HG03558 (cell line): ENCODE measurements around the gene UACA.
"Not testable (repeated sequence)": the region's sequence is repeated elsewhere in the genome, so short reads cannot be mapped to it uniquely, and the experiment has no call there.

Experiments
- ATAC-seq: cut with Tn5 transposase; IDR thresholded peaks from one replicate; pipeline ENCODE4 v1.9.1; 2021; ENCODE audit warnings: moderate number of reproducible peaks; ENCODE audit not compliant: unreplicated experiment; ENCODE audit errors: extremely low read depth

Gene UACA

DNA sequence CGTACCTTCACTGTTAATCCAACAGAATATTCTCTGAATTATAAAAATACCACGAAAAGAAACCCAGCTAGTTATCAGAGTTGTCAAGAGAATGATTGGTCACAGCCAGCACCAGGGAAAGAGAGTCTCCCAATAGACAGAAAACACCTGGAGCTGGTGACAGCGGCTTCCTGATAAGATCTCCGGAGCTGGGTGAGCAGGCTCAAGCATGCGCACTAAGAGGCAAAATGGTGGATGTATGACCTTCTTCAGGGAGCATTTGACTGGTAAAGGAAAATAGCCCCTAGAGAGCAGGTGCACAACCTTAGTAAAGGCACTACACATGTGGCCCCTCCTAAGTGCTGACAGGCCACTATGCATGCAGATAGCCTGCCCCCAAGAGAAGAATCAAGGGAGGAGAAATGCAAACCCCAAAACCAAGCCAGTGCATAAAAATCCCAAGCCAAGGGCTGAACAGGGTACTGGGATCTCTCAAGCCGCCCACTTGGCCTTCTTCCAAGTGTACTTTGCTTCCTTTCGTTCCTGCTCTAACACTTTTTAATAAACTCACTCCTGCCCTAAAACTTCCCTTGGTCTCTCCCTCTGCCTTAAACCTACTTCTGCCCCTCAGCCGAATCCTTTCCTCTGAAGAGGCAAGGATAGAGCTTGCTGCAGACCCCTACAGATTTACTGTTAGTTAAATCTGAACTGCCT is 93.2 kb downstream of the UACA start:
- ATAC-seq = no peak

- ATAC-seq = peak; percentile 60
Measured at GRCh38 chr15:70669006-70669602, 94.3 kb downstream of the UACA start.

GRCh38 chr15:70665599-70665998 is 97.8 kb downstream of the UACA start:
- no peak for ATAC-seq

GRCh38 chr15:70664494-70664893 is 98.9 kb downstream of the UACA start:
- ATAC-seq = no peak

DNA sequence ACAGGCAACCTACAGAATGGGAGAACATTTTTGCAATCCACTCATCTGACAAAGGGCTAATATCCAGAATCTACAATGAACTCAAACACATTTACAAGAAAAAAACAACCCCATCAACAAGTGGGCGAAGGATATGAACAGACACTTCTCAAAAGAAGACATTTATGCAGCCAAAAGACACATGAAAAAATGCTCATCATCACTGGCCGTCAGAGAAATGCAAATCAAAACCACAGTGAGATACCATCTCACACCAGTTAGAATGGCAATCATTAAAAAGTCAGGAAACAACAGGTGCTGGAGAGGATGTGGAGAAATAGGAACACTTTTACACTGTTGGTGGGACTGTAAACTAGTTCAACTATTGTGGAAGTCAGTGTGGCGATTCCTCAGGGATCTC is 100.3 kb downstream of the UACA start:
- not testable (repeated sequence) for ATAC-seq

DNA sequence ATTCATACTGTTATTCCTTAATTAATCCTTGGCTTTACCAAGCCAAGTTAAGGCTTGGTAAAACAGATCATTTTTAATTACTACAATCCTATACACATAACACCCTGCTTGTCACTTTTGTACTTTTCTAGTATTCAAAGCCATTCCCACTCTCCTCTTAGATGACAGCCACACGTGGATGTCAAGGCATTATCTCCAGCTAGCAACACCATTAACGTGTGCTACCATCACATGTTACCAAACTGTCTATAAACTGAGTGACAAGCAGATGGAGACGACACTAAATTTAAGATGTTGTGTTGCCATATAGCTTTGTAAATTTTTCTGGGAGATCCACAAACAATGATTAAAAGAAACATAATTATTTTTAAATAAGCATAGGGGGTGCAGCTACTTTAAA is 103.7 kb downstream of the UACA start:
- no peak for ATAC-seq

GRCh38 chr15:70658641-70659040 is 104.7 kb downstream of the UACA start:
- ATAC-seq = no peak

DNA sequence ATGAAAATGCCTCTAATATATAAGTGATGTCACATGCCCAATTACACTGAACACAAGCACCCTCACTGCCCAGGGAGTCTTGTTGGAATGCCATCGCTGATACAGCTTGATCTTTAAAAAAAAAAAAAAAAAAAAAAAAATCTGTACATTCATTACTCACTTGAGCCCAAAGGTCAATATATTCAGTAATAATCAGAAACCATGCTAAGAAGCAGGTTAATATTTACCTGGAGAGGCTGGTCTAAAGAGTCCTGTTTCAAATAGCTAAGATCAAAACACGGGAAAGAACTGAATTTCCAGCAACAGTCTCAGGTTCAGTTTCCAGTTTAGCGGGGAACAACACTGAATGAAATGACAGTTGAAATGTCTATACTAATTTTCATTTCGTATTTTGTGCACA is 109.9 kb downstream of the UACA start:
- no peak for ATAC-seq

DNA sequence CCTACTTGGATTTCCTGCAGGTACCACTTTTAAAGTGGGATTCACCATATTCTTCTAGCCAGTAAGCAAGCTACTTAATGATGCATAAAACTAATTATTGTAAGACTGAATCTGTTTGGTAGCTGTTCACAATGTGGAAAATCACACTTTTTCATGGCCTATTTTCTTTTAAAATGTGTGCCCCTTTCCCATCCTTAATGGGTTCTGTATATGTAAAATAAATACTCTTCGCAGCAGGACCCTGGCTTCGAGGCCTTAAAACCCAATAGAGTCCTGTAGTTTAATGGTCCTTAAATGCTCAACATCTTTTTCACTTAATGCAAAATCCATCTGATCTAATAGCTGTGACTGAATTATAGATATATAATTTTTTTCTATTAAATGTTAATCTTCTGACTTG is 111.0 kb downstream of the UACA start:
- ATAC-seq = no peak

GRCh38 chr15:70651303-70651845 is 112.0 kb downstream of the UACA start:
- no peak for ATAC-seq

GRCh38 chr15:70650567-70651302 is 112.6 kb downstream of the UACA start:
- no peak for ATAC-seq

GRCh38 chr15:70647396-70647795 is 116.0 kb downstream of the UACA start:
- ATAC-seq = no peak

GRCh38 chr15:70646169-70646568 is 117.2 kb downstream of the UACA start:
- ATAC-seq = no peak

DNA sequence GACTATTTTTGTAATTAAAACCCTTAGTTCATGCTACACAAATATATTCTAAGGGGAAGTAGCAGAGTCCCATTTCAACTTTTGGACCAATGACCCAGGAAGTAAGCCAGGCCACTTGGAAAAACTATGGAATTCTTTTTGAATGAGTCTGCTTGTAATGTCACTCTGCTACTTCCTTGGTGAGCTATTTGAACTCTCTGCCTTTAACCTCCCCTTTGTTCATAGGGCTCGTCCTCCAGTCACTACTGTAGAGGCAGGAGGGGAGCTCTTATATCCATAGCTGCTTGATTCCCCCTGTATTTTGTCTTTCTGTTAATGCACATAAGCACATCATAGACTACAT is 119.6 kb downstream of the UACA start:
- ATAC-seq = no peak

DNA sequence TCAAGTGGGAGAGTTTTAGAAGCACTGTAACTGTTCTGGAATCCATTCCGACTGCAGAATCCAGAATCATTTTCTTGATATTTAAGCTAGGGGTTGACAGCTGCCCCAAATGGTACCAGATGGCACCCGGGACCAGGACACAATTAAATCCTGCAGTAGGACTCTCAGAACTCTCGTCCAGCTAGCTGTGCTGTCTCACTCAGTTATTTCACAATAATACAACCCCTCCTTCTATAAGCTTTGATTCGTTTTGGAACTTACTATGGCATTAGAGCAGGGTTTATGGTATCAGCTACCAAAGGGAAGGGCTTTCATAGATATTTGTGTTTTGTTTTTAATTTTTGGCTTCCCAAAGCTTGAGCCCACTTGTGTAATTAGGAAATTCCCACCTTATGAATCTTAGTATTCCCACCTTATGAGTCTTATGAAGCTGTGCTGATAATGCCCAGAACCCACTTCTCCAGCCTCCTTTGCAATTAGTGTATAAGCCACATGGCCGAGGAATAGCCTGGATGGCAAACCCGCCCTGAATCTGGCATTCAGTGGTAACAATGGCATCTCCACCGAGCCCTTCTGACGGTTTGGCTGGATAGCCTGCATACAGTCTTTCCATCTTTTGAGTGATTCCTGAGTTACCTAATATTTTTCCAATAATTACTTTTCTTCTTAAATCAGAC is 120.1 kb downstream of the UACA start:
- no peak for ATAC-seq

DNA sequence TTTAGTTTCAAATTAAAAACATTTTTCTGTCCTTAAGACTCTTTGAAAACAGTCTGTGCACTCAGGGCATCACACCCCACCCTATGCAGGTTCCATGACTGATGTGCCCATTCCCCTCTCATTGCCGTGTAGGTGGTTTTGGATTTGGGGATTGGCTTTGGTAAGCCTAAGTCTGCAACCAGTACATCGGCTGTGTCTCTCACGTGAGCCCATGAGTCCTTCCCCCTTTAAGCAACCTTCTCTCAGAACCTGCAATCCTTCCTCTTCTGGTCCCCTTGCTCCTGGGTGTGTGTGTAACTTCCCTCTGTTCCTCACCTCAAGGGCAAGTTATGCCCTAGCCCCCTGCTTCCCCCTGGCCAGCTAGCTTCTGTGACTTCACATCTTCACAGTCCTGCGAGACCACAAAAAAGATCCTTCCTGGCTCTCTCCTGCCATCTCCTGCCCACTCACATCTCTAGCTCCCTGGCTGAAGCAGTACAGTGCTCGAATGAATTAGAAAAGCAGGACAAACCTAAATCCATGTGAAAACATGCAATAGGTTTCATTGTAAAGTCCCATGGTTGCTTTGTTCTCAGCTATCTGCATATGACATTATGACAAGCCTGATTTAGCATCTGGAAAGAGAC is 126.7 kb downstream of the UACA start:
- ATAC-seq = no peak

- ATAC-seq = no peak
Measured at GRCh38 chr15:70635895-70636294, 127.5 kb downstream of the UACA start.

GRCh38 chr15:70633991-70634390 is 129.4 kb downstream of the UACA start:
- no peak for ATAC-seq

- no peak for ATAC-seq
Measured at GRCh38 chr15:70633103-70633831, 130.1 kb downstream of the UACA start.
